Gastroesophageal sphincter (tissue), 3 donors: ENCODE results near the gene WDR37.
"Not testable (repeated sequence)": the region's sequence is repeated elsewhere in the genome, so short reads cannot be mapped to it uniquely, and the experiment has no call there.

Experiments
- CTCF ChIP-seq, 4 experiments: fragments of 200-600 bp in 2 of 4; fragments of 450-650 bp in 2 of 4; sonication (generic) in 1 of 4; IDR thresholded peaks; one replicate each; pipeline ENCODE4 v1.5.1; 2017 to 2019; ENCODE audit warnings: antibody characterized with exemption in 4 of 4, mild to moderate bottlenecking in 2 of 4, moderate library complexity in 2 of 4
- POLR2A ChIP-seq, 2 donors: fragments of 450-650 bp; IDR thresholded peaks; one replicate each; pipeline ENCODE4 v1.6.1; 2017; ENCODE audit warnings: antibody characterized with exemption in 2 of 2, mild to moderate bottlenecking in 2 of 2, moderate library complexity in 1 of 2
- POLR2AphosphoS5 ChIP-seq: sonication (generic); formaldehyde crosslinking; IDR thresholded peaks from one replicate; pipeline ENCODE4 v1.6.1; 2017; ENCODE audit warnings: antibody characterized with exemption

- TF ChIP-seq CTCF (IDR thresholded peaks at IDR 0.05); POLR2AphosphoS5; POLR2A (IDR thresholded peaks at IDR 0.05): not testable (repeated sequence)
These were observed 102.4 kb downstream of the WDR37 start for GRCh38 chr10:1158536-1158935.
